Measurements from ENCODE around the gene UCK1.

UCK1 gene

GRCh38 chr9:131546336-131547084, 15.4 kb upstream of the UCK1 start:
- H3K27me3 ChIP-seq (ENCODE audit: low read depth, low read length): no peaks in the 10 kb centered on the region
- H3K4me2 ChIP-seq (ENCODE audit: low read length): no peak overlapping the region
- no peaks in the 10 kb centered on the region for H3K36me3 ChIP-seq (replicated peaks; ENCODE audit: low read depth, low read length)
- no peak overlapping the region for H3K9ac ChIP-seq (ENCODE audit: low read length)
- no peaks in the 10 kb centered on the region for H3K79me2 ChIP-seq (ENCODE audit: low read length)
- H3K4me1 ChIP-seq (ENCODE audit: low read length): no peaks in the 10 kb centered on the region
- no peak for TF ChIP-seq CTCF (IDR thresholded peaks at IDR 0.05; ENCODE audit: low read depth, low read length)
- no peak for TF ChIP-seq EZH2phosphoT487 (IDR thresholded peaks at IDR 0.05; ENCODE audit: low read depth)
- H3K9me3 ChIP-seq (ENCODE audit: insufficient read depth, low read length): peaks cover 11% of the 10 kb centered on the region
- H3K27ac ChIP-seq (ENCODE audit: low read length): no peak overlapping the region
- H3K4me3 ChIP-seq (ENCODE audit: low read length): no peak overlapping the region
- no peak overlapping the region for H2AFZ ChIP-seq (ENCODE audit: low read depth, low read length)
- no peaks in the 10 kb centered on the region for H4K20me1 ChIP-seq (ENCODE audit: insufficient read depth, low read length)

- Histone ChIP-seq H3K4me1 (ENCODE audit: low read length) (no peaks in the 10 kb centered on the region), H3K9me3 (ENCODE audit: insufficient read depth, low read length) (peaks cover 11% of the 10 kb centered on the region), H3K4me2 (ENCODE audit: low read length) (no peak overlapping the region), H3K79me2 (ENCODE audit: low read length) (no peaks in the 10 kb centered on the region), H3K4me3 (ENCODE audit: low read length) (no peak overlapping the region), H3K9ac (ENCODE audit: low read length) (no peak overlapping the region), H3K27me3 (ENCODE audit: low read depth, low read length) (no peaks in the 10 kb centered on the region), H3K36me3 (replicated peaks; ENCODE audit: low read depth, low read length) (no peaks in the 10 kb centered on the region), H3K27ac (ENCODE audit: low read length) (no peak overlapping the region), H4K20me1 (ENCODE audit: insufficient read depth, low read length) (no peaks in the 10 kb centered on the region), H2AFZ (ENCODE audit: low read depth, low read length) (no peak overlapping the region)
- TF ChIP-seq CTCF (IDR thresholded peaks at IDR 0.05; ENCODE audit: low read depth, low read length) (no peak), EZH2phosphoT487 (IDR thresholded peaks at IDR 0.05; ENCODE audit: low read depth) (no peak)
These were observed 14.8 kb upstream of the UCK1 start for GRCh38 chr9:131545786-131546335.

- no peak for TF ChIP-seq CTCF (IDR thresholded peaks at IDR 0.05; ENCODE audit: low read depth, low read length)
- no peak for TF ChIP-seq EZH2phosphoT487 (IDR thresholded peaks at IDR 0.05; ENCODE audit: low read depth)
- Histone ChIP-seq H3K79me2 (ENCODE audit: low read length) (no peaks in the 10 kb centered on the region), H3K9me3 (ENCODE audit: insufficient read depth, low read length) (peaks cover 11% of the 10 kb centered on the region), H3K36me3 (replicated peaks; ENCODE audit: low read depth, low read length) (no peaks in the 10 kb centered on the region), H3K4me1 (ENCODE audit: low read length) (no peaks in the 10 kb centered on the region), H3K27ac (ENCODE audit: low read length) (no peak within 1 kb of the TSS), H2AFZ (ENCODE audit: low read depth, low read length) (no peak within 1 kb of the TSS), H3K4me3 (ENCODE audit: low read length) (no peak within 1 kb of the TSS), H3K4me2 (ENCODE audit: low read length) (no peak within 1 kb of the TSS), H4K20me1 (ENCODE audit: insufficient read depth, low read length) (no peaks in the 10 kb centered on the region), H3K27me3 (ENCODE audit: low read depth, low read length) (no peaks in the 10 kb centered on the region), H3K9ac (ENCODE audit: low read length) (no peak within 1 kb of the TSS)
These were observed 14.1 kb upstream of the UCK1 start, which contains the start of gene PRRT1B for GRCh38 chr9:131545003-131545785. Gene PRRT1B, plus strand, starts transcription at chr9:131545523. Its CDS starts 93 bp downstream, at chr9:131545616.

- H3K9me3 ChIP-seq (ENCODE audit: insufficient read depth, low read length): peaks cover 11% of the 10 kb centered on the region
- no peak overlapping the region for H3K9ac ChIP-seq (ENCODE audit: low read length)
- H3K4me2 ChIP-seq (ENCODE audit: low read length): no peak overlapping the region
- no peak overlapping the region for H3K4me3 ChIP-seq (ENCODE audit: low read length)
- no peaks in the 10 kb centered on the region for H4K20me1 ChIP-seq (ENCODE audit: insufficient read depth, low read length)
- H3K79me2 ChIP-seq (ENCODE audit: low read length): no peaks in the 10 kb centered on the region
- H3K36me3 ChIP-seq (replicated peaks; ENCODE audit: low read depth, low read length): no peaks in the 10 kb centered on the region
- no peaks in the 10 kb centered on the region for H3K27me3 ChIP-seq (ENCODE audit: low read depth, low read length)
- no peak overlapping the region for H2AFZ ChIP-seq (ENCODE audit: low read depth, low read length)
- H3K4me1 ChIP-seq (ENCODE audit: low read length): no peaks in the 10 kb centered on the region
- H3K27ac ChIP-seq (ENCODE audit: low read length): no peak overlapping the region
- TF ChIP-seq CTCF (IDR thresholded peaks at IDR 0.05; ENCODE audit: low read depth, low read length) (no peak), EZH2phosphoT487 (IDR thresholded peaks at IDR 0.05; ENCODE audit: low read depth) (no peak)
These were observed 12.1 kb upstream of the UCK1 start for GRCh38 chr9:131543141-131543540.

Measured in OCI-LY3 (cell line).